Loucy (cell line): ENCODE measurements around the gene PRRC2A.

Source experiments
- CTCF ChIP-seq: fragments of 200-600 bp; sonication (generic); conservative IDR thresholded peaks from 2 replicates; pipeline ENCODE4 v1.5.1; 2014; ENCODE audit warnings: mild to moderate bottlenecking, antibody characterized with exemption, low read length
- EZH2phosphoT487 ChIP-seq: fragments of 200-600 bp; IDR thresholded peaks from 2 replicates; pipeline ENCODE4 v1.6.1; 2018; ENCODE audit warnings: antibody characterized with exemption, mild to moderate bottlenecking, moderate library complexity, borderline replicate concordance

GRCh38 chr6:31619805-31620585 is 520 bp upstream of the PRRC2A start:
- no peak for TF ChIP-seq CTCF
- no peak for TF ChIP-seq EZH2phosphoT487
